Loucy (cell line): ENCODE measurements around the gene EPN1.

Experiments used
- EZH2phosphoT487 ChIP-seq: fragments of 200-600 bp; IDR thresholded peaks from 2 replicates; pipeline ENCODE4 v1.6.1; 2018; ENCODE audit warnings: antibody characterized with exemption, mild to moderate bottlenecking, moderate library complexity, borderline replicate concordance
- TF ChIP-seq, protein P1 (sequence below): fragments of 200-600 bp; sonication (generic); conservative IDR thresholded peaks from 2 replicates; pipeline ENCODE4 v1.5.1; 2014; ENCODE audit warnings: mild to moderate bottlenecking, antibody characterized with exemption, low read length

GRCh38 chr19:55693336-55693974 is 18.4 kb downstream of the EPN1 start:
- TF ChIP-seq, protein P1, sequence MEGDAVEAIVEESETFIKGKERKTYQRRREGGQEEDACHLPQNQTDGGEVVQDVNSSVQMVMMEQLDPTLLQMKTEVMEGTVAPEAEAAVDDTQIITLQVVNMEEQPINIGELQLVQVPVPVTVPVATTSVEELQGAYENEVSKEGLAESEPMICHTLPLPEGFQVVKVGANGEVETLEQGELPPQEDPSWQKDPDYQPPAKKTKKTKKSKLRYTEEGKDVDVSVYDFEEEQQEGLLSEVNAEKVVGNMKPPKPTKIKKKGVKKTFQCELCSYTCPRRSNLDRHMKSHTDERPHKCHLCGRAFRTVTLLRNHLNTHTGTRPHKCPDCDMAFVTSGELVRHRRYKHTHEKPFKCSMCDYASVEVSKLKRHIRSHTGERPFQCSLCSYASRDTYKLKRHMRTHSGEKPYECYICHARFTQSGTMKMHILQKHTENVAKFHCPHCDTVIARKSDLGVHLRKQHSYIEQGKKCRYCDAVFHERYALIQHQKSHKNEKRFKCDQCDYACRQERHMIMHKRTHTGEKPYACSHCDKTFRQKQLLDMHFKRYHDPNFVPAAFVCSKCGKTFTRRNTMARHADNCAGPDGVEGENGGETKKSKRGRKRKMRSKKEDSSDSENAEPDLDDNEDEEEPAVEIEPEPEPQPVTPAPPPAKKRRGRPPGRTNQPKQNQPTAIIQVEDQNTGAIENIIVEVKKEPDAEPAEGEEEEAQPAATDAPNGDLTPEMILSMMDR, result no peak
- TF ChIP-seq EZH2phosphoT487, result no peak
